Fibroblast of skin of abdomen (primary cell): ENCODE data around the gene RNF144A.
"Not testable (repeated sequence)": the region's sequence is repeated elsewhere in the genome, so short reads cannot be mapped to it uniquely, and the experiment has no call there.

ENCODE experiments used
- DNase-seq: peaks from one replicate; pipeline ENCODE4 v3.0.0-alpha.2; 2013

The RNF144A gene

GRCh38 chr2:6929196-6929819 is 12.1 kb downstream of the RNF144A start:
- peak; percentile 33 for DNase-seq

- DNase-seq = no peak
Observed at GRCh38 chr2:6930923-6931647, 13.9 kb downstream of the RNF144A start.

GRCh38 chr2:6931753-6932152 is 14.5 kb downstream of the RNF144A start:
- DNase-seq = no peak

- no peak for DNase-seq
Observed at GRCh38 chr2:6932206-6932605, 15.0 kb downstream of the RNF144A start.

GRCh38 chr2:6932828-6933227 is 15.6 kb downstream of the RNF144A start:
- DNase-seq = no peak

GRCh38 chr2:6933911-6934310 is 16.7 kb downstream of the RNF144A start:
- DNase-seq = no peak

GRCh38 chr2:6934345-6934744 is 17.1 kb downstream of the RNF144A start:
- no peak for DNase-seq

- no peak for DNase-seq
Observed at GRCh38 chr2:6934758-6935651, 17.8 kb downstream of the RNF144A start.

GRCh38 chr2:6935652-6936020 is 18.4 kb downstream of the RNF144A start:
- not testable (repeated sequence) for DNase-seq

- DNase-seq = no peak
Observed at GRCh38 chr2:6937157-6937556, 19.9 kb downstream of the RNF144A start.

GRCh38 chr2:6937582-6937981 is 20.4 kb downstream of the RNF144A start:
- no peak for DNase-seq

GRCh38 chr2:6939071-6939470 is 21.9 kb downstream of the RNF144A start:
- no peak for DNase-seq

- no peak for DNase-seq
Observed at GRCh38 chr2:6940820-6941219, 23.6 kb downstream of the RNF144A start.

GRCh38 chr2:6941299-6942046 is 24.3 kb downstream of the RNF144A start:
- no peak for DNase-seq

- no peak for DNase-seq
Observed at GRCh38 chr2:6942848-6943247, 25.6 kb downstream of the RNF144A start.

- no peak for DNase-seq
Observed at GRCh38 chr2:6943523-6943922, 26.3 kb downstream of the RNF144A start.

GRCh38 chr2:6943971-6944370 is 26.8 kb downstream of the RNF144A start:
- no peak for DNase-seq

GRCh38 chr2:6944555-6944954 is 27.3 kb downstream of the RNF144A start:
- DNase-seq = no peak

GRCh38 chr2:6945087-6945813 is 28.0 kb downstream of the RNF144A start:
- no peak for DNase-seq

GRCh38 chr2:6945821-6946220 is 28.6 kb downstream of the RNF144A start:
- DNase-seq = no peak

GRCh38 chr2:6946722-6947121 is 29.5 kb downstream of the RNF144A start:
- DNase-seq = peak; percentile 87
